ENCODE measurements around the gene PRKACB. TPM values are rescaled to one million over a fixed set of nuclear protein-coding genes. Genes with fewer than 3 reads are reported as not detected.
A peak's percentile ranks its signal among the peaks of the same experiment; 100 is the strongest.

The PRKACB gene
- total RNA-seq, 1 donor from 2014 or later, result 19.1 TPM

DNA sequence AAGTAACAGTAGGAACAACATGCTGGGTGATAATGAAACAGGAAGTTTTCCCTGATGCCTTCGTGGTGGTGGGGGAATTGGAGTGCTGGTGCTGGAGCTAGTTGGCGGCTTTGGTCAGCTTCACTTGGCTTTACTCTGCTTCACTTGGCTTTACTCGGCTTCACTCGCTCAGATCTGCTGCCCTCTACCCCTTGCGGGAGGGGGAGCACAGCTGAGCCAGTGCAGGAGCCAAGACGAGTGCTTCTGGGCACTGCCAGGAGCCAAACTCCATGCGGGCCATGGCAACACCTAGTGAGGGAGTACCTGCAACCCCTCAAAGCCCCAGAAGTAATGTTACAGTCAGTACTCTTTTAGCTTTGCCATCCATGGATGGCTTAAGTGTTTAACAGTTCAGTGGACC lies 10.6 kb upstream of the PRKACB start:
- intact Hi-C loops (cut with micrococcal nuclease), result no loop called here
- Mint-ChIP-seq H3K4me1 (peaks cover 9% of the 10 kb centered on the region), H3K36me3 (ENCODE audit: low read depth) (no peaks in the 10 kb centered on the region), H3K27ac (no peak overlapping the region), H3K9me3 (no peaks in the 10 kb centered on the region), H3K4me3 (no peak overlapping the region), H3K27me3 (peaks cover 3% of the 10 kb centered on the region)
- no peak for DNase-seq

DNA sequence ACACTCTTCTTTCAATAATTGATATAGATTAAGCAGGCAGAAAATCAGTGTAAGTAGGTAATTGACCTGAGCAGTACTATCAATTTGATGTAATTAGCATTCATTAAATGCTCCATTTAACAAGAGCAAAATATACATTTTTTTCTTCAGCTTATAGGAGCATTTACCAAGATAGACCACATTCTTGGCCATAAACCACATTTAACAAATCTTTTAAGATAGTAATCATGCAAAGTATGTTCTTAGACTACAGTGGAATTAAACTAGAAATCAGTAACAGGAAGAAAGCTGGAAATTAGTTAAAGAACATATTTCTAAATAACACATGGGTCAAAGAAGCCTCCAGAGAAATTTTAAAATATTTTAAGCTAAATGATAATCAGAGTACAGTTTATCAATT lies 8.7 kb upstream of the PRKACB start:
- Mint-ChIP-seq H3K4me3 (no peak overlapping the region), H3K27ac (no peak overlapping the region), H3K36me3 (ENCODE audit: low read depth) (no peaks in the 10 kb centered on the region), H3K4me1 (peaks cover 9% of the 10 kb centered on the region), H3K27me3 (no peaks in the 10 kb centered on the region), H3K9me3 (peaks cover 4% of the 10 kb centered on the region)
- intact Hi-C loops (cut with micrococcal nuclease), result no loop called here
- DNase-seq, result no peak

DNA sequence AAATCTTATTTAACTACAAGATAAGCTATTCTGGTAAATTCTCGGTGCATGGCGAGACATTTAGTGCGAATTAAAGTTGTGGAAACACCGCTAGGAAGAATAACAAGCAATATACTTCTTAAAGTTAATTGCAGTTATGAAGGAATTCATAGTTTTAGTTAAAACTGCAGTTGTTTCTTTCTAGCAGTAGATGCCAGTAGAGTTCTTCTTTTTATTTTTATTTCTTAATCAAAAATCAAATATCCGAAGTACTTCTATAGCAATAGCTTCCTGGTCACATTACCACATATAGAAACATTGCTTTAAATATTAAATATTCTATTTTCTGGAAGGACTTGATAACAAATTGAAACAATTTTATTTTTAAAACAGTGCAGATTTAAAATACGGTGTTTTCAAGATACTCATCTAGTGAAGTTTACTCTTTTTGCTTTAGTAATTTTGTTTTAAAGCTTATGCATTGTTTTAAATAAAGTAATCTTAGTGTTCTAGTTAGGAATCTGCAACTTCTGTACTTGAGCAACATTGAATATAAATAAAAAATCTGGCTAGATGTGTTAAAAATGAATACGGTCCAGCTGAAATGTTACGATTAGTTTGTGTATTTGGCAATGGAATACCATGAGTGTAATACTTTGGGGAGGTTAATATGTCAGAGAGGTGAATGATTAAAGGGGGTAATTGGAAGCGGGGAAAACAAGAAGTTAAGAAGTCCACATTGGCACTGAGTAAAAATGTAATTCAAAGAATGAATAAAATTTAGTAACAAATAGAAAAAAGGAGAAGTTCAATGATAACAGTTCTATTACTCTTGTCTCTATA lies 2.7 kb upstream of the PRKACB start:
- H3K36me3 Mint-ChIP-seq (ENCODE audit: low read depth), result no peaks in the 10 kb centered on the region
- H3K27ac Mint-ChIP-seq, result no peak overlapping the region
- H3K27me3 Mint-ChIP-seq, result no peaks in the 10 kb centered on the region
- intact Hi-C loops (cut with micrococcal nuclease), result loop anchor here (1.0 to 10.0 kb wide), 9 partner anchors 46 to 1153 kb away; no protein-coding TSS in a partner anchor
- no peak overlapping the region for H3K4me3 Mint-ChIP-seq
- no peak for DNase-seq
- peaks cover 4% of the 10 kb centered on the region for H3K9me3 Mint-ChIP-seq
- peaks cover 15% of the 10 kb centered on the region for H3K4me1 Mint-ChIP-seq

DNA sequence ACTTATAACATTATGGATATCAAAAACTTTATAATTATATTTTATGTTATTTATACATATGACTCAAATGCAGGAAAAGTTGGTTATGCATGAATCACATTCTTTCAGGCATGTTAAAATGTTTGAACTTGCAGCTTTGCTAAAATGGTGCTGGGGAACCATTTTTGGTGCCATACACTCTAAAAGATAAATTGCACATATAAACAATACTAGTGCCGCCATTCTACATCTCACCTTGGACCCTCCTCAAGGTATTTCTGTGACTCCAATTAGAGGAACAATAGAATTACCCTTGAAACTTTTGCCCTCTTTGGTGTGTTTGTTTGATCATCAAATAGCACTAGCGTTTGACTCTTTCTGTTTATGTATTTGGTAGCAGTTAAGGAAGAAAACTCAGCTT lies 997 bp downstream of the PRKACB start:
- H3K4me1 Mint-ChIP-seq, result peaks cover 23% of the 10 kb centered on the region
- H3K36me3 Mint-ChIP-seq (ENCODE audit: low read depth), result no peaks in the 10 kb centered on the region
- H3K27ac Mint-ChIP-seq, result peak overlapping the region; percentile 98
- DNase-seq, result peak; percentile 73
- intact Hi-C loops (cut with micrococcal nuclease), result loop anchor here (2.0 to 10.0 kb wide), 6 partner anchors 154 to 1150 kb away; partner anchors contain the start of genes GNG5, MCOLN2 and SPATA1
- H3K4me3 Mint-ChIP-seq, result peak overlapping the region; percentile 82
- H3K27me3 Mint-ChIP-seq, result no peaks in the 10 kb centered on the region
- H3K9me3 Mint-ChIP-seq, result no peaks in the 10 kb centered on the region

DNA sequence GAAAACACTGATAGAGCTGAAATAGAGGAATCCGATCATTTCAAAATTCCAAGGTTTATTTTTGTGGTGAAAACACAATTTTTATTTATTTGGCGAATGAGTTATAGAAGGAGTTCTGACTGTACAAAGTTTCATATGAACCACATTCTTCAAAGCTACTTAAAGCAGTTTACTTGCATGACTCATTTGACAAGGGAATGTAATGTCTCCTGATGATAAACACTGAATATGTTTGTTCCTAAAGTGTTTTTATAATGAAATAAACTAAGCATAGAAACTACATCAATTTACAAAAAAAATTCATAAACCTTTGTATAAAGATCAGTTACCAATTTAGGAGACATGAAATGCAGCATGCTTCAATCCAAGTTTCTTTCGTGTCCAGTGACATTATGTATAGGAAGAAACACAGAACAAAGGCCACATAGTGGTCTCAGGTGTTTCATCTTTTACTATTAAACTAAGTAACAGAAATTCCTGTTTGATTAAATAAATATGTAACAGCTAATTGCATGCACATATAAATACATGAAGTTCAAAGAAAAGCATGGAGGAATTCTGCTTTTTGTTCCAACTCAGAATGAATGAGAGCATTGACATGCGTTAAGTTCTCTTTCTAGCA lies 2.5 kb downstream of the PRKACB start:
- Mint-ChIP-seq H3K27ac (peak overlapping the region; percentile 74), H3K4me3 (peak overlapping the region; percentile 82), H3K27me3 (no peaks in the 10 kb centered on the region), H3K9me3 (peaks cover 7% of the 10 kb centered on the region), H3K4me1 (peaks cover 30% of the 10 kb centered on the region), H3K36me3 (ENCODE audit: low read depth) (peaks cover 6% of the 10 kb centered on the region)
- intact Hi-C loops (cut with micrococcal nuclease), result loop anchor here (1.0 to 10.0 kb wide), 7 partner anchors 9 to 1148 kb away; partner anchors contain the start of genes MCOLN2 and SSX2IP
- DNase-seq, result no peak

DNA sequence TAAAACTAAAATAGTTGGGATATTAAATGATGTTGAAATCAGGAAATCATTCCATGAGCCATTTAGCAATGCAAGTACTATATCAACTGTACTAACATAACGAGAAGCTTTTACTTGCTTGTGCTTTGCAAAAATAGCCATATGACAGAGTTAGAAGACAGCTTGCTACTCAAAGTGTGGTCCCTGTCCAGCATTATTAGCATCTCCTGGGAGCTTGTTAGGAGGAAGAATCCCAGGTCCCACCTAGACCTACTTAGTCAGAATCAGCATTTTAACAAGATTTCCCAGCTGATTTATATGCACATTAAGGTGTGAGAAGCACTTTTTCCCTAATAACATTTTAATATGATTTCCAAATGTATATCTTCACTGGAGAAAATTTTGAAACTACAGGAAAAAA lies 4.7 kb downstream of the PRKACB start:
- intact Hi-C loops (cut with micrococcal nuclease), result loop anchor here (5.0 to 10.0 kb wide), 4 partner anchors 716 to 1146 kb away; partner anchors contain the start of gene MCOLN2
- peaks cover 19% of the 10 kb centered on the region for H3K36me3 Mint-ChIP-seq (ENCODE audit: low read depth)
- H3K9me3 Mint-ChIP-seq, result peaks cover 11% of the 10 kb centered on the region
- no peak overlapping the region for H3K4me3 Mint-ChIP-seq
- H3K4me1 Mint-ChIP-seq, result peaks cover 45% of the 10 kb centered on the region
- H3K27ac Mint-ChIP-seq, result no peak overlapping the region
- no peaks in the 10 kb centered on the region for H3K27me3 Mint-ChIP-seq
- no peak for DNase-seq

DNA sequence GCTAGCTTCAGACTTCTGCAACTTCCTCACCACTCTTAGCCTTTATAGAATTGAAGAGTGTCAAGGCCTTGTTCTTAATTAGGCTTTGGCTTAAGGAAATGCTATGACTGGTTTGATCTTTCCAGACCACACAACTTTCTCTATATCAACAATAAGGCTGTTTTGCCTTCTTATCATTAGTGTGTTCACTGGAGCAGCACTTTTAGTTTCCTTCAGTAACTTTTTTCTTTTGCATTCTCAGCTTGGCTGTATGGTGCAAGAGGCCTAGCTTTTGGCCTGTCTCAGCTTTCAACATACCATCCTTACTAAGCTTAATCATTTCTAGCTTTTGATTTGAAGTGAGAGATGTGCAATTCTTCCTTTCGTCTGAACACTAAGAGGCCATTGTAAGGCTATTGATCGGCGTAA lies 8.6 kb downstream of the PRKACB start:
- Mint-ChIP-seq H3K4me1 (peaks cover 48% of the 10 kb centered on the region), H3K36me3 (ENCODE audit: low read depth) (peaks cover 35% of the 10 kb centered on the region), H3K27ac (peak overlapping the region; percentile 4), H3K9me3 (peaks cover 18% of the 10 kb centered on the region), H3K27me3 (no peaks in the 10 kb centered on the region), H3K4me3 (no peak overlapping the region)
- intact Hi-C loops (cut with micrococcal nuclease), result no loop called here
- no peak for DNase-seq

DNA sequence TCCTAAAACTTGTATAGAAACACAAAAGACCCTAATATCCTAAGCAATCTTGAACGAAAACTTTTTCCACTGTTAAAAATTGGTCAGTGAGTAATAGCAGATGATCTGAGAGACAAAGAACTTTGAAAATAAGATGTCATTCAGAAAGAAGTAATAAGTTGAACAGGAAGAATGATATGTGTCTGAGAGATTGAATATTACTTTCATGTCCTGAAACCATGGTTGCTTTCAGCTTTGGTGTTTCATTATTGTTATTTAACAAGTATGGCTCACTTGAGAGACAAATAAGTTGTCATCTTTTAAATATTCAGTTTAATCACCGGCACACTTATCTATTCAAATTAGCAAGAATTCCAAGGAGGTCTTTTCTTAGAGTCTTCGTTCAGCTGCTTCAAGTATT lies 11.4 kb downstream of the PRKACB start:
- H3K27ac Mint-ChIP-seq, result peak overlapping the region; percentile 49
- no peak for DNase-seq
- H3K27me3 Mint-ChIP-seq, result no peaks in the 10 kb centered on the region
- H3K9me3 Mint-ChIP-seq, result peaks cover 16% of the 10 kb centered on the region
- peaks cover 47% of the 10 kb centered on the region for H3K4me1 Mint-ChIP-seq
- intact Hi-C loops (cut with micrococcal nuclease), result loop anchor here (1.0 kb wide), 1 partner anchor 9 kb away; no protein-coding TSS in a partner anchor
- peaks cover 45% of the 10 kb centered on the region for H3K36me3 Mint-ChIP-seq (ENCODE audit: low read depth)
- peak overlapping the region; percentile 26 for H3K4me3 Mint-ChIP-seq

DNA sequence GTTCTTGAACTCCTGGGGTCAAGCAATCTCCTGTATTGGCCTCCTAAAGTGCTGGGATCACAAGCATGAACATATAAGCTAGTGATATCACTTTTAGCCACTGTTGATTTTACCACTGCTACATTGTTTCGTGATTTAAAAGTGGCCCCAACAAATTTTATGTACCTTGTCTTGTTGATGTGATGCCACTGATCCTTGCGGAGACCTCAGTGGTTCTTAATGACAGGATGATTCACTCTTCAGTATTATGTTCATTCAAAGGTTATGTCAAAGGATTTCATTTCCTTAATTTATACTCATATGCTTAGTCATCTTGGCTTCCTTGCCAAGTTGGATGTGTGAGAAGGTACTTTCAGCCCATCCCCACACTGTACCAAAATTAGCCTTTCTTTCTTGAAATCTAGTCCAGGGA lies 12.1 kb downstream of the PRKACB start:
- Mint-ChIP-seq H3K27me3 (no peaks in the 10 kb centered on the region), H3K27ac (peak overlapping the region; percentile 34), H3K4me1 (peaks cover 48% of the 10 kb centered on the region), H3K4me3 (no peak overlapping the region), H3K36me3 (ENCODE audit: low read depth) (peaks cover 42% of the 10 kb centered on the region), H3K9me3 (peaks cover 12% of the 10 kb centered on the region)
- intact Hi-C loops (cut with micrococcal nuclease), result no loop called here
- no peak for DNase-seq

DNA sequence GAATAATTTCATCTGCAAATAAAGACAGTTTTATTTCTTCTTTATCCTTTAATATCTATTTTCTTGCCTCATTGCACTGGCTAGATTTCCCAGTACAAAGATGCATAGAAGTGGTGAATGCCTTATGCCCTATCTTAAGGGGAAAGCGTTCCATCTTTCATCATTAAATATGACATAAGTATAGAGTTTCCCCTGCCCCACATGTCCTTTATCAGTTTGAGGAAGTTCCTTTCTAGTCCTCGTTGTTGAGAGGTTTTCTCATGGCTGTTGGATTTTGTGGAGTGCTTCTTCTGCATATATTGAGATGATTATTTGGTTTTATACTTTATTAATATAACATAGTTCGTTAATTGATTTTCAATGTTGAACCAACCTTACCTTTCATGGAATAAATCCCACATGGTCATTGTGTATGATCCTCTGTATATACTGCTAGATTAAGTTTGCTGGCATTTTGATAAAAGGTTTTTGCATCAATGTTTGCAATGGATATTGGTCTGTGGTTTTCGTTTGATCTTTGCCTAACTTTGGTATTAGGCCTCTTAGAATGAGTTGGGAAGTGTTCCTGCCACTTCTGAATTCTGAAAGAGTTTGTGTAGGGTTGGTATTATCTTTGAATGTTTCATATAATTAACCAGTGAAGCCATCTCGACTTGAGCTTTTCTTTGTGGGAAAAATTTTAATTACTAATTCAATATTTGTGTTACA lies 15.6 kb downstream of the PRKACB start:
- no peak for DNase-seq
- intact Hi-C loops (cut with micrococcal nuclease), result no loop called here
- Mint-ChIP-seq H3K27ac (no peak overlapping the region), H3K9me3 (no peaks in the 10 kb centered on the region), H3K4me1 (peaks cover 44% of the 10 kb centered on the region), H3K4me3 (no peak overlapping the region), H3K27me3 (no peaks in the 10 kb centered on the region), H3K36me3 (ENCODE audit: low read depth) (peaks cover 34% of the 10 kb centered on the region)

DNA sequence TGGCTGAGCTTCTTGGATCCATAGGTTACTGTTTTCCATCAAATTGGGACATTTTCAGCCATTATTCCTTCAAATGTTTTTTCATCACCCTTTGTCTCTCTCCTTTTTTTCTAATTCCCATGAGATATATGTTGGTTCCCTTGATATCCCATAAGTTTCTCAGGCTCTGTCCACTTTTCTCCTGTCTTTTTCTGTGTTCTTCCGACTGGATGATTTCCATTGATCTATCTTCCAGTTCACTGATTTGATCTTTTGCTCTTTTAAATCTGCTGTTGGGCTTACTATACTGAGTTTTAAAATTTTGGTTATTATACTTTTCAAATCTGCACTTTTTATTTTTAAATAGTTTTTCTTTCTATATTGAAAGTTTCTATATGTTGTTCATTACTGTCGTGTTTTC lies 18.2 kb downstream of the PRKACB start:
- Mint-ChIP-seq H3K27ac (no peak overlapping the region), H3K36me3 (ENCODE audit: low read depth) (peaks cover 24% of the 10 kb centered on the region), H3K9me3 (no peaks in the 10 kb centered on the region), H3K27me3 (no peaks in the 10 kb centered on the region), H3K4me1 (peaks cover 34% of the 10 kb centered on the region), H3K4me3 (no peak overlapping the region)
- intact Hi-C loops (cut with micrococcal nuclease), result no loop called here
- no peak for DNase-seq

DNA sequence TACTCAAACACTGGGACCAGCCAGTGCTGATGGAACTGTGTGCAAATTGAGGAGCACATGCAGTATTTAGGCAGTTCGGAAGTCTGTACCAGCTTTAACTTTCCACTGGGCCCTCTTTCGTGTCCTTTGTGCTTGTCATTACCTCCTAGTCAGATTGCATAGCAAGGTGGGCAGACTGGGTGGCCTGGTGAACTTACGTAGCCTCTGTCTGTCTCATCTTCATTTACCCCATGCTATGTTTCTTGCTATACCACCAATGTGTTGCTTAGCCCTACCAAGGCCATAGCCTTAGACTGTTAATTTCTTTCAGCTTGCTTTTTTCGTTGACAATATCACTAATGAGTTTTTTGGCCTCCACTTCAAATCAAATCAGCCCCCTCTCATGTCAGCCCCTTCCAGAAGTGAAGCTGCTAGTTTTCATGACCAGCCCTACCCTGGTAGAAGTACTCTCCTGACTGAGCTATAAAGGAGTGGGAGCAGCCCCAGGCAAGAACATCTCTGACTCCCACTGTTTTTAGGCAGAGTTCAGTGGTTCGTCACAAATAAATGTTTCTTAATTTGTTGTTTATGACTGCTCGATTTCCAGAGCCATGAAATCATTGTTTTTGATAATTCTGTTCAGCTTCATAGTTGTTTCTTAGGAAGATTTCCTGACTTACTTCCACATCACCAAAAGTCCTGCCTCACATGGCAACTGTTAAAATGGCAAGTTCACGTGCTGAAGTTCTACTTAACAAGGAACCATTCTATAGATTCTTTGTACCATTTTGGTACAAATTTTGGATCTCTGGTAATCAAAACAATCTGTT lies 19.3 kb downstream of the PRKACB start:
- Mint-ChIP-seq H3K27ac (peak overlapping the region; percentile 43), H3K4me3 (no peak overlapping the region), H3K9me3 (peaks cover 3% of the 10 kb centered on the region), H3K27me3 (no peaks in the 10 kb centered on the region), H3K4me1 (peaks cover 39% of the 10 kb centered on the region), H3K36me3 (ENCODE audit: low read depth) (peaks cover 22% of the 10 kb centered on the region)
- intact Hi-C loops (cut with micrococcal nuclease), result no loop called here
- no peak for DNase-seq

DNA sequence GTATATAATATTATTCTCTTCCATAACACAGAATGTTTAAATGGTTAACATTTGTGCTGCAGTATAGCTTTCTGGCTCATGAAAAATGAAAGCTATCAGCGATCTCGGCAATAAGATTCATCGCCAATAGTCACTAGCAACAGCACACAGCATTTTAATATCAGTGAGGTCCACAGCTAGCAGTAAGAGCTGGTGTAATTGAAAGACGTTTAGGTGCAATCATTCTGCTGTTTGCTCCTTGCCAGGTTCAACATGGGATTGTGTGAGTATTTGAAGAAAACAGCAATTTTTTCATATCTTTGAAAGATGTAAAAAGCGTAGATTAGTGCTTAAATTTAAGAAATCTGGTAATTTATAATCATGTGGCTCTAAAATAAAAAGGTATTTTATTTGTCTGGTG lies 20.1 kb downstream of the PRKACB start:
- DNase-seq, result no peak
- peaks cover 3% of the 10 kb centered on the region for H3K9me3 Mint-ChIP-seq
- peaks cover 44% of the 10 kb centered on the region for H3K4me1 Mint-ChIP-seq
- intact Hi-C loops (cut with micrococcal nuclease), result no loop called here
- peaks cover 18% of the 10 kb centered on the region for H3K36me3 Mint-ChIP-seq (ENCODE audit: low read depth)
- H3K27me3 Mint-ChIP-seq, result no peaks in the 10 kb centered on the region
- H3K4me3 Mint-ChIP-seq, result peak overlapping the region; percentile 70
- H3K27ac Mint-ChIP-seq, result peak overlapping the region; percentile 54

All from activated CD4-positive, alpha-beta T cell treated with anti-CD3 and anti-CD28 coated beads, Interleukin-2, amount 10 ng/mL, durations not matched to agents 24 days and 14 days (primary cell).